HepG2 (cell line): ENCODE results near the gene TFRC. TPM values are rescaled to one million over a fixed set of nuclear protein-coding genes. Genes with fewer than 3 reads are reported as not detected.

ENCODE experiments used
- AGO1 ChIP-seq: fragments of 200-400 bp; formaldehyde crosslinking; IDR thresholded peaks from 2 replicates; pipeline ENCODE4 v1.6.1; 2017; ENCODE audit warnings: mild to moderate bottlenecking, low read depth, low read length, moderate library complexity; ENCODE audit not compliant: poor library complexity, severe bottlenecking
- CBX2 ChIP-seq, 2 experiments: fragments of 200-600 bp in 1 of 2; sonication (generic); formaldehyde crosslinking in 1 of 2; IDR thresholded peaks; 2 replicates each; pipeline versions ENCODE4 v1.7.0 to v1.8.1; 2018 to 2022; ENCODE audit warnings: low read depth in 2 of 2, low read length in 1 of 2, mild to moderate bottlenecking in 1 of 2, missing genetic modification reagents in 1 of 2
- CHCHD3 ChIP-seq: sonication (generic); formaldehyde crosslinking; IDR thresholded peaks from 2 replicates; pipeline ENCODE4 v1.8.0; 2022; ENCODE audit warnings: mild to moderate bottlenecking, missing genetic modification reagents, moderate library complexity
- FOXK1 ChIP-seq: sonication (generic); formaldehyde crosslinking; IDR thresholded peaks from 2 replicates; pipeline ENCODE4 v1.4.0; 2020; ENCODE audit warnings: low read depth, missing genetic modification reagents, borderline replicate concordance
- HCFC1 ChIP-seq: fragments of 150-350 bp; IDR thresholded peaks from 2 replicates; pipeline ENCODE4 v1.6.1; 2014; ENCODE audit warnings: low read depth, low read length
- HIC2 ChIP-seq: sonication (generic); formaldehyde crosslinking; IDR thresholded peaks from 2 replicates; pipeline ENCODE4 v1.9.0; 2022; ENCODE audit warnings: low read depth, missing genetic modification reagents
- MAZ ChIP-seq, 2 experiments: sonication (generic) in 1 of 2; formaldehyde crosslinking in 1 of 2; IDR thresholded peaks; 2 replicates each; pipeline versions ENCODE4 v1.5.0 to v1.6.1; 2012 to 2020; ENCODE audit warnings: low read depth in 2 of 2, mild to moderate bottlenecking in 2 of 2, borderline replicate concordance in 1 of 2, improper control_type of control experiment in 1 of 2, low read length in 1 of 2, missing genetic modification reagents in 1 of 2, moderate library complexity in 1 of 2
- NPAS2 ChIP-seq: sonication (generic); formaldehyde crosslinking; IDR thresholded peaks from 2 replicates; pipeline ENCODE4 v1.8.0; 2022; ENCODE audit warnings: mild to moderate bottlenecking, missing genetic modification reagents, borderline replicate concordance
- PRDM15 ChIP-seq: sonication (generic); formaldehyde crosslinking; IDR thresholded peaks from 2 replicates; pipeline ENCODE4 v1.4.0; 2020; ENCODE audit warnings: missing genetic modification reagents
- PTBP1 ChIP-seq: fragments of 200-400 bp; formaldehyde crosslinking; IDR thresholded peaks from 2 replicates; pipeline ENCODE4 v1.6.1; 2018; ENCODE audit warnings: low read length, low read depth; ENCODE audit not compliant: poor library complexity, severe bottlenecking
- RFXAP ChIP-seq: sonication (generic); formaldehyde crosslinking; IDR thresholded peaks from 2 replicates; pipeline ENCODE4 v1.4.0; 2020; ENCODE audit warnings: missing genetic modification reagents, borderline replicate concordance
- TCF7 ChIP-seq: sonication (generic); IDR thresholded peaks from 2 replicates; pipeline ENCODE4 v1.6.1; 2016; ENCODE audit warnings: antibody characterized with exemption, low read depth
- TFE3 ChIP-seq: IDR thresholded peaks from 2 replicates; pipeline ENCODE4 v1.6.1; 2016
- ZFP1 ChIP-seq: IDR thresholded peaks from 2 replicates; pipeline ENCODE4 v1.6.1; 2016
- ZFP90 ChIP-seq: sonication (generic); formaldehyde crosslinking; IDR thresholded peaks from 2 replicates; pipeline ENCODE4 v1.8.0; 2022; ENCODE audit warnings: missing genetic modification reagents, mild to moderate bottlenecking, inconsistent platforms, borderline replicate concordance
- ZNF296 ChIP-seq: sonication (generic); formaldehyde crosslinking; conservative IDR thresholded peaks from 2 replicates; pipeline ENCODE4 v1.5.0; 2020; ENCODE audit warnings: mild to moderate bottlenecking, missing genetic modification reagents
- ZNF335 ChIP-seq: sonication (generic); formaldehyde crosslinking; IDR thresholded peaks from 2 replicates; pipeline ENCODE4 v1.4.0; 2020; ENCODE audit warnings: missing genetic modification reagents
- ZNF7 ChIP-seq: IDR thresholded peaks from 2 replicates; pipeline ENCODE4 v1.6.1; 2016; ENCODE audit warnings: missing biosample characterization, missing genetic modification reagents
- ZSCAN25 ChIP-seq: sonication (generic); formaldehyde crosslinking; IDR thresholded peaks from 2 replicates; pipeline ENCODE4 v1.8.0; 2022; ENCODE audit warnings: mild to moderate bottlenecking, missing genetic modification reagents
- polyA plus RNA-seq, 8 experiments: library from polyadenylated mRNA; depleted of rRNA in 3 of 8; stranded (reverse) in 7 of 8; unstranded in 1 of 8; fragments of >200 nt; fragmentation: Illumina TruSeq in 4 of 8; extraction: Trizol in 4 of 8; gene quantifications; 2 replicates each; pipeline versions ENCODE4 v1.2.1 to v1.2.3, GENCODE V29; 2011 to 2016; ENCODE audit warnings: low read depth in 4 of 8, missing spikeins in 1 of 8, mixed read lengths in 1 of 8; ENCODE audit not compliant: insufficient read depth in 1 of 8
- total RNA-seq, 5 experiments: library from RNA; depleted of rRNA; stranded (reverse); fragments of >200 nt; fragmentation: Illumina TruSeq; extraction: Trizol; gene quantifications; 2 replicates each; pipeline ENCODE4 v1.2.3, GENCODE V29; 2016; ENCODE audit warnings: low read depth in 1 of 5

Gene TFRC
- total and polyA plus RNA-seq, 2 of the 13 experiments (the other 11 are each of a cell fraction or from before 2014, with no cell fraction given): 188 to 274 TPM

- TF ChIP-seq HIC2: peak; percentile 95
- TF ChIP-seq RFXAP (CRISPR knock-in tag): 0 out of 2 replicates have a peak, but pooled peaks have one; percentile 61
- TF ChIP-seq FOXK1 (CRISPR knock-in tag): peak; percentile 82; the same call in 1 of the 2 replicates
- TF ChIP-seq TCF7: no peak
- peak; percentile 97 for TF ChIP-seq MAZ (IDR thresholded peaks at IDR 0.05; ENCODE audit: borderline replicate concordance, low read depth, low read length)
- TF ChIP-seq MAZ (CRISPR knock-in tag; IDR thresholded peaks at IDR 0.05; ENCODE audit: low read depth): peak; percentile 97
- no peak for TF ChIP-seq ZNF296 (CRISPR knock-in tag)
- no peak for TF ChIP-seq PTBP1
- TF ChIP-seq NPAS2 (CRISPR knock-in tag): no peak
- TF ChIP-seq ZFP90 (CRISPR knock-in tag): peak; percentile 69; the same call in 1 of the 2 replicates
- peak; percentile 43; the same call in 1 of the 2 replicates for TF ChIP-seq ZFP1
- TF ChIP-seq ZSCAN25 (CRISPR knock-in tag): peak; percentile 25; the same call in 1 of the 2 replicates
- TF ChIP-seq AGO1: no peak
- TF ChIP-seq ZNF335 (CRISPR knock-in tag): peak; percentile 69
- TF ChIP-seq CBX2 (IDR thresholded peaks at IDR 0.05; ENCODE audit: low read depth, low read length): no peak
- no peak for TF ChIP-seq CBX2 (CRISPR knock-in tag; IDR thresholded peaks at IDR 0.05; ENCODE audit: low read depth)
- TF ChIP-seq PRDM15 (CRISPR knock-in tag): no peak
- TF ChIP-seq TFE3 (CRISPR knock-in tag): peak; percentile 66; the same call in 1 of the 2 replicates
- TF ChIP-seq CHCHD3 (CRISPR knock-in tag): no peak
- TF ChIP-seq HCFC1: peak; percentile 44; the same call in 1 of the 2 replicates
- TF ChIP-seq ZNF7: no peak
Observed at GRCh38 chr3:196081834-196082618, at the start of gene TFRC (continued).
